Activated CD8-positive, alpha-beta memory T cell treated with anti-CD3 and anti-CD28 coated beads for 1 hour (primary cell): ENCODE measurements around the gene INSYN1.
"Not testable (repeated sequence)": the region's sequence is repeated elsewhere in the genome, so short reads cannot be mapped to it uniquely, and the experiment has no call there.

Experiments
- DNase-seq, 2 donors: peaks; one replicate each; pipeline ENCODE4 v3.0.0-alpha.2; 2020; ENCODE audit warnings: low read depth in 1 of 2; ENCODE audit errors: extremely low read depth in 1 of 2

INSYN1 gene

DNA sequence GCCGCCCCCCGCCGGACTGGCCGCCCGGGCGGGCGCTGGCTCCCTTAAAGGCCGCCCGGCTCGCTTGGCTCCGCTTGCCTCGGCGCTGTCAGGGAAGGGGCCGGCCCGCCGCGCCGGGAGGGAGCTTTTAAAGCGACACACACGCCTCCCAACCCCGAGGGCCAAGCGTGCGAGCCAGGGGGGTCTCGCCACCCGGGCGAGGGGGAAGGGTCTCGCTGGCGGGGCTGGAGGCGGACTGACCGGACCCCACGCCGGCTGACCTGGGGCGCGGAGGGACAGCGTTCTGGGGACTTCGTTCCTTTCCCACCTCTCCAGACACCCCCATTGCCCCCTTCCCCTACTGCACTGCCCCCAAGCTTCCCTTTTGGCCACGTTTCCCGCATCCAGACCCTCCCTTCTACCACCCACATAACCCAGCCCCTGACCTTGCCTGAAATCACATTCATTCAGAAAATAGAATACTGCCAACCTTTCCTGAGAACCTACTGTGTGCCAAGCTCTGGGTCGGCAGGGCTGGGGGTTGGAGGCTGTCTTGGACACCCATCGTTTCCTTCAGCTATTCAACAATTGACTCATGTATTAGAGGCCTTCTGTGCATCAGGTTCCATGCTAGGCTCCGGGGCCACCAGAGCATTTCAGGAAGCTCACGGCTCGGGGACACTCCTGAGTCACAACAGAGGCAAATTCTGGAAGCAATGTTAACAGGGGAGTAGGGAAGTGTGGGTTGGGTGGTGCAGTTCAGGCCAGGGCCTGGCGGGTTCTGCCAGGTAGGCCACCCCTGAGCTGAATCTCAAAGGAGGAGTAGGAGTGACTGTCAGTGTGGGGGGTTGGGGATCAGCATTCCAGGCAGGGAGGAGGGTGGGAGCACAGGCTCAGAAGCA, at the start of gene INSYN1:
INSYN1 (minus strand) TSS at position 102 of the 881 bp plus-strand sequence. CDS start 2,221 bp downstream, outside the sequence.
- no peak for DNase-seq

DNA sequence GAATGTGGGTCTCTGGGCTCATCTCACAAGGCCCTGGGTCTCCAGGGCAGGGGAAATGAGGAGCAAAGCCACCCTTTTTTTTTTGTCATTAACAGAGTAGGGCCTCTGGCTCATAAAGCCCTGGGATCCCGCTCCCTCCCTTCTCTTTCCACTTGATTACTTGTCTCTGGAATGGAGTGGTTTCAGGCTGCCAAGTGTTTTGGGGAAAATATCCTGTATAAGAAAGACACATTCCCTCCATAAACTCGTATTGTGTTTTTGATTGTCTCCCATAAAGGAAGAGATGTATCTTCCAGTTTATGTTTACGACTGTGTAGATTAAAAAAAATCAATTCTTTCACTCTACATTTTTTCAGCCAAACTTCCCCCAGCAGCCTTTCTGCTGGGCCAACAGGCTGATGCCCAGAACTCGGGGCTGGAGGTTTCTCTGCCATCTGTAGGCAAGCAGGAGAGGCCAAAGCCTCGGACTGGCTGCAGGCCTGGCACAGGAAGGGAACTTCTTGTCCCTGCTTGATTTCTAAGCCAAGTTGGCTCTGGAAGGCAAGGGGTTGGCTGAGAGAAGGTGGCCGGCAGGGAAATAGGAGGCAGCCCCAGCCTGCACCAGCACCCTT, 49.4 kb upstream of the INSYN1 start:
- no peak for DNase-seq

GRCh38 chr15:73800662-73801345, 47.7 kb upstream of the INSYN1 start:
- no peak for DNase-seq

GRCh38 chr15:73799466-73799865, 46.3 kb upstream of the INSYN1 start:
- DNase-seq = no peak

GRCh38 chr15:73797366-73798158, 44.4 kb upstream of the INSYN1 start:
- no peak for DNase-seq

GRCh38 chr15:73796331-73796831, 43.2 kb upstream of the INSYN1 start:
- no peak for DNase-seq

GRCh38 chr15:73794443-73795133, 41.4 kb upstream of the INSYN1 start:
- DNase-seq = no peak

DNA sequence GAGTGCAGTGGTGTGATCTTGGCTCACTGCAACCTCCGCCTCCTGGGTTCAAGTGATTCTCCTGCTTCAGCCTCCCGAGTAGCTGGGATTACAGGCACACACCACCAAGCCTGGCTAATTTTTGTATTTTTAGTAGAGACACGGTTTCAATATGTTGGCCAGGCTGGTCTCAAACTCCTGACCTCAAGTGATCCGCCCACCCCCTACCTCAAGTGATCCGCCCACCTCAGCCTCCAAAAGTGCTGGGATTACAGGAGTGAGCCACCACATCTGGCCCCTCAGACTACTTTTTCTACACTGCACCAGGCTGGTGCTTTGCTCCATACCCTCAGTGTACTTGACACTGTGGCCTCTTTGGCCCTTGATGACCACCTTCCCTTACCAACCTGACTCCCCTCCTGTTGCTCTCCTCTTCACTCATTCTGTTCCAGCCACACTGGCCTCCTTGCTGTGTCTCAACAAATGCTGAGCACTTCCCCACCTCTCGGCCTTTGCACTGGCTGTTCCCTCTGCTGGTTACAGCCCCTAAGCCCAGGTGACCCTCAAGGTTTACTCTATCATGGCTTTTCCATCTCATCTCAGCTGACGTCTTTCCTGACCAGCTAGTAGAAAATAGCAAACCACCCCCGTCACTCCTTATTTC, 39.9 kb upstream of the INSYN1 start:
- not testable (repeated sequence) for DNase-seq

- DNase-seq = no peak
These were observed 39.3 kb upstream of the INSYN1 start for GRCh38 chr15:73792415-73792814.

GRCh38 chr15:73789521-73790240, 36.5 kb upstream of the INSYN1 start:
- no peak for DNase-seq

GRCh38 chr15:73787621-73788020, 34.5 kb upstream of the INSYN1 start:
- DNase-seq = no peak

- no peak for DNase-seq
These were observed 33.4 kb upstream of the INSYN1 start for GRCh38 chr15:73786538-73786937.

GRCh38 chr15:73785256-73786014, 32.3 kb upstream of the INSYN1 start:
- not testable (repeated sequence) for DNase-seq

GRCh38 chr15:73784291-73784690, 31.1 kb upstream of the INSYN1 start:
- DNase-seq = no peak

GRCh38 chr15:73782344-73782959, 29.3 kb upstream of the INSYN1 start:
- no peak for DNase-seq

DNA sequence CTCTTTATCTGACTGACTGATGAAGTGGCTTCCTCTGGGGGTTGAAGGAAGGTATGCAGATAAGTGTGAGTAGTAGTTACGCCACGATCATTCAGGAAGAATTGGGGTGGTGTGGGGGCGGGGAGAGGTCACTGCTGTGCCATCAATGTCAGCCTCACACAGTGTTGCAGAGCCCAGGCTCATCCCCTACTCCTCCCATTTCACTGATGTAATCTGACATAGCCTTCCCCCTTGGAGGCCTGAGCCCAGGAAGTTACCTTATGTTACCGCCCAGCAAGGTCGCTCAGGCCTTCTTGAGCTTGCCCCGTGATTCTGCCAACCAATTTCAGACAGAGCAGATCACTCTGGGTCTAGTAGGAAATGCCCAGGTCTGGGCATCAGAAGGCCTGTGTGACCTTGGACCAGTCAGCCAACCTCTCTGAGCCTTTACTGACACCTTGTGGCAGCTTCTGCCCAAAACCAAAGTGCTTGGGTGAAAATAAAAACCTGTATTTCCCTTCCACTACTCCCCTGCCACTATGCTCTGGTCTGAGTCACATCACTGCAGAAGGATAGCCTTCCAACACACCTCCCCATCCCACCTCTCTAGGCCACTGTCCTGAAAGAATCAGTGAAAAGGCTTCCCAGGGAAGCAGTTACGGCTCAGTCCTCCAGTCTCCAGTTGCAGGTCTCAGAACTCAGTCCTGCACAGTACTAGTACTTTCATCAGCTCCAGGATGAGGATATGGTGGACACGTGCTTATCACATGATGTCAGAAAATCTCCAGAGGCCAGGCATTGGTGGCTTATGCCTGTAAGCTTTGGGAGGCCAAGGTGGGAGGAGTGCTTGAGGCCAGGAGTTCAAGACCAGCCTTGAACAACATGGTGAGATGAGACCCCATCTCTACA, 28.1 kb upstream of the INSYN1 start:
- DNase-seq = no peak

- DNase-seq = no peak
These were observed 26.8 kb upstream of the INSYN1 start for GRCh38 chr15:73779974-73780373.
